ENCODE data around the gene PPP4R3A.
"Not testable (repeated sequence)": the region's sequence is repeated elsewhere in the genome, so short reads cannot be mapped to it uniquely, and the experiment has no call there.

- not testable (repeated sequence) for TF ChIP-seq YY1 (IDR thresholded peaks at IDR 0.05; ENCODE audit: insufficient read depth, insufficient read length); ZNF274 (IDR thresholded peaks at IDR 0.05; ENCODE audit: low read depth, low read length); SUZ12 (IDR thresholded peaks at IDR 0.05; ENCODE audit: extremely low read depth, insufficient read depth, insufficient read length)
Observed at GRCh38 chr14:91425531-91425944, 84.6 kb downstream of the PPP4R3A start.

Measured in NT2/D1 (cell line).